HepG2 (cell line): ENCODE results near the gene MMP19. TPM values are rescaled to one million over a fixed set of nuclear protein-coding genes. Genes with fewer than 3 reads are reported as not detected.
A peak's percentile ranks its signal among the peaks of the same experiment; 100 is the strongest.

Experiments
- ARNT2 ChIP-seq: sonication (generic); formaldehyde crosslinking; IDR thresholded peaks from 2 replicates; pipeline ENCODE4 v1.8.0; 2022; ENCODE audit warnings: mild to moderate bottlenecking, low read depth, missing genetic modification reagents, moderate library complexity
- ATAD3A ChIP-seq: sonication (generic); formaldehyde crosslinking; IDR thresholded peaks from 2 replicates; pipeline ENCODE4 v1.4.0; 2020; ENCODE audit warnings: missing genetic modification reagents
- BORCS8-MEF2B ChIP-seq: sonication (generic); formaldehyde crosslinking; IDR thresholded peaks from 2 replicates; pipeline ENCODE4 v1.8.0; 2022; ENCODE audit warnings: mild to moderate bottlenecking, missing genetic modification reagents
- CAMTA2 ChIP-seq: sonication (generic); formaldehyde crosslinking; IDR thresholded peaks from 2 replicates; pipeline ENCODE4 v1.4.0; 2020; ENCODE audit warnings: mild to moderate bottlenecking, missing genetic modification reagents, borderline replicate concordance
- DNMT1 ChIP-seq: sonication (generic); formaldehyde crosslinking; IDR thresholded peaks from 2 replicates; pipeline ENCODE4 v1.5.1; 2020; ENCODE audit warnings: mild to moderate bottlenecking, missing genetic modification reagents
- HDAC1 ChIP-seq: sonication (generic); formaldehyde crosslinking; IDR thresholded peaks from 2 replicates; pipeline ENCODE4 v1.5.1; 2020; ENCODE audit warnings: mild to moderate bottlenecking, missing genetic modification reagents
- HNRNPUL1 ChIP-seq: fragments of 200-400 bp; formaldehyde crosslinking; IDR thresholded peaks from 2 replicates; pipeline ENCODE4 v1.6.1; 2017; ENCODE audit warnings: low read depth, mild to moderate bottlenecking, low read length, moderate library complexity
- KDM6A ChIP-seq: IDR thresholded peaks from 2 replicates; pipeline ENCODE4 v1.6.1; 2016; ENCODE audit warnings: low read depth
- PAF1 ChIP-seq: IDR thresholded peaks from 2 replicates; pipeline ENCODE4 v1.6.1; 2016; ENCODE audit warnings: missing genetic modification reagents, missing compliant biosample characterization
- PRMT3 ChIP-seq: sonication (generic); formaldehyde crosslinking; IDR thresholded peaks from 2 replicates; pipeline ENCODE4 v1.8.1; 2022; ENCODE audit warnings: low read depth, mild to moderate bottlenecking, moderate library complexity, missing genetic modification reagents, borderline replicate concordance
- REXO4 ChIP-seq: sonication (generic); formaldehyde crosslinking; IDR thresholded peaks from 2 replicates; pipeline ENCODE4 v1.8.0; 2022; ENCODE audit warnings: missing genetic modification reagents, mild to moderate bottlenecking, borderline replicate concordance
- ZFAT ChIP-seq: sonication (generic); formaldehyde crosslinking; conservative IDR thresholded peaks from 2 replicates; pipeline ENCODE4 v1.8.1; 2023; ENCODE audit warnings: missing genetic modification reagents, inconsistent platforms
- ZNF607 ChIP-seq: sonication (generic); formaldehyde crosslinking; IDR thresholded peaks from 2 replicates; pipeline ENCODE4 v1.5.1; 2020; ENCODE audit warnings: missing genetic modification reagents, mild to moderate bottlenecking, borderline replicate concordance
- ZSCAN21 ChIP-seq: sonication (generic); formaldehyde crosslinking; IDR thresholded peaks from 2 replicates; pipeline ENCODE4 v1.8.0; 2022; ENCODE audit warnings: mild to moderate bottlenecking, missing genetic modification reagents, moderate library complexity, borderline replicate concordance
- ZSCAN22 ChIP-seq: sonication (generic); formaldehyde crosslinking; IDR thresholded peaks from 2 replicates; pipeline ENCODE4 v1.4.0; 2020; ENCODE audit warnings: mild to moderate bottlenecking, missing genetic modification reagents
- polyA plus RNA-seq, 8 experiments: library from polyadenylated mRNA; depleted of rRNA in 3 of 8; stranded (reverse) in 7 of 8; unstranded in 1 of 8; fragments of >200 nt; fragmentation: Illumina TruSeq in 4 of 8; extraction: Trizol in 4 of 8; gene quantifications; 2 replicates each; pipeline versions ENCODE4 v1.2.1 to v1.2.3, GENCODE V29; 2011 to 2016; ENCODE audit warnings: low read depth in 4 of 8, missing spikeins in 1 of 8, mixed read lengths in 1 of 8; ENCODE audit not compliant: insufficient read depth in 1 of 8
- total RNA-seq, 5 experiments: library from RNA; depleted of rRNA; stranded (reverse); fragments of >200 nt; fragmentation: Illumina TruSeq; extraction: Trizol; gene quantifications; 2 replicates each; pipeline ENCODE4 v1.2.3, GENCODE V29; 2016; ENCODE audit warnings: low read depth in 1 of 5
- TF ChIP-seq, protein P1 (sequence below): sonication (generic); formaldehyde crosslinking; IDR thresholded peaks from 2 replicates; pipeline ENCODE4 v1.4.0; 2020; ENCODE audit warnings: missing genetic modification reagents, borderline replicate concordance
- TF ChIP-seq, protein P2 (sequence below): sonication (generic); formaldehyde crosslinking; IDR thresholded peaks from 2 replicates; pipeline ENCODE4 v1.9.0; 2021; ENCODE audit warnings: missing genetic modification reagents, mild to moderate bottlenecking, borderline replicate concordance
- TF ChIP-seq, protein P3 (sequence below): sonication (generic); formaldehyde crosslinking; IDR thresholded peaks from 2 replicates; pipeline ENCODE4 v1.4.0; 2020; ENCODE audit warnings: mild to moderate bottlenecking, missing genetic modification reagents, borderline replicate concordance
- TF ChIP-seq, protein P4 (sequence below): sonication (generic); formaldehyde crosslinking; IDR thresholded peaks from 2 replicates; pipeline ENCODE4 v1.9.0; 2021; ENCODE audit warnings: missing genetic modification reagents, borderline replicate concordance
- TF ChIP-seq, protein P5 (sequence below): sonication (generic); formaldehyde crosslinking; IDR thresholded peaks from 2 replicates; pipeline ENCODE4 v1.5.0; 2020; ENCODE audit warnings: missing genetic modification reagents

Gene MMP19
- total and polyA plus RNA-seq, 2 of the 13 experiments (the other 11 are each of a cell fraction or from before 2014, with no cell fraction given) = 0.07 to 0.08 TPM

DNA sequence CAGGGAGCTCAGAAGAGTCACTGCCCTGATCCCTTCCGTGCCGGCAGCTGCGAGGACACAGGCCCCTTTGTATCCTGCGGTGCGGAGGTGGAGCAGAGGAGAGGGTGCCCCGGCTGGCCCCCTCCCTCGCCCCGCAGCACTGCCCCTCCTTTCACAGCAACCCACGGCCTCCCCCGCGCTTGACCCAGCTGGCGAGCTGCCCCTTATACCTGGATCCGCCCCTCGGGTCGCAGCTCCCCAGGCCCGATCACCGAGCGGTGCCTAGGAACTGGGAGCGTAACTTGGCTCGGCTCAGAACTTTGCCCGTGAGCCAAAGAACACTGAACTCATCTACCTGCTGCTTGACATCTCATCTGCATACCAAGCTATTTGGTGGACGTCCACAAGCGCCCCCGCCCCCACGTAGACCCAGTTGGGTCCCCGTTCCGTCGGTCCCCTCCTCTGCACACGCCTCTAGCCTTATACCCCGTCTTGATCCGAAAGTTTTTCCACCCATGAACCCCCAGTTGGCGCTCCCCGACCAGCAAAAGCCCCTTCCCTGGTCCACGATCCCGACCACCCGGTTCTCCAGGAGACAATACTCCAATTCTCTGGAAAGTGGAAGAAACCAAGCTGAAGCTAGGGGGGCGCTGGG, 12.7 kb downstream of the MMP19 start (continued):
- TF ChIP-seq ZNF607 (peak; percentile 42; the same call in 1 of the 2 replicates), CAMTA2 (CRISPR knock-in tag) (no peak), ARNT2 (CRISPR knock-in tag) (no peak), PAF1 (no peak), ATAD3A (CRISPR knock-in tag) (no peak), ZFAT (no peak), BORCS8-MEF2B (CRISPR knock-in tag) (0 out of 2 replicates have a peak, but pooled peaks have one; percentile 1), HDAC1 (CRISPR knock-in tag) (no peak), REXO4 (no peak), KDM6A (CRISPR knock-in tag) (no peak), DNMT1 (CRISPR knock-in tag) (no peak), HNRNPUL1 (no peak), ZSCAN21 (CRISPR knock-in tag) (0 out of 2 replicates have a peak, but pooled peaks have one; percentile 54), PRMT3 (no peak; the same call in 1 of the 2 replicates), ZSCAN22 (no peak)
- TF ChIP-seq, protein P1, sequence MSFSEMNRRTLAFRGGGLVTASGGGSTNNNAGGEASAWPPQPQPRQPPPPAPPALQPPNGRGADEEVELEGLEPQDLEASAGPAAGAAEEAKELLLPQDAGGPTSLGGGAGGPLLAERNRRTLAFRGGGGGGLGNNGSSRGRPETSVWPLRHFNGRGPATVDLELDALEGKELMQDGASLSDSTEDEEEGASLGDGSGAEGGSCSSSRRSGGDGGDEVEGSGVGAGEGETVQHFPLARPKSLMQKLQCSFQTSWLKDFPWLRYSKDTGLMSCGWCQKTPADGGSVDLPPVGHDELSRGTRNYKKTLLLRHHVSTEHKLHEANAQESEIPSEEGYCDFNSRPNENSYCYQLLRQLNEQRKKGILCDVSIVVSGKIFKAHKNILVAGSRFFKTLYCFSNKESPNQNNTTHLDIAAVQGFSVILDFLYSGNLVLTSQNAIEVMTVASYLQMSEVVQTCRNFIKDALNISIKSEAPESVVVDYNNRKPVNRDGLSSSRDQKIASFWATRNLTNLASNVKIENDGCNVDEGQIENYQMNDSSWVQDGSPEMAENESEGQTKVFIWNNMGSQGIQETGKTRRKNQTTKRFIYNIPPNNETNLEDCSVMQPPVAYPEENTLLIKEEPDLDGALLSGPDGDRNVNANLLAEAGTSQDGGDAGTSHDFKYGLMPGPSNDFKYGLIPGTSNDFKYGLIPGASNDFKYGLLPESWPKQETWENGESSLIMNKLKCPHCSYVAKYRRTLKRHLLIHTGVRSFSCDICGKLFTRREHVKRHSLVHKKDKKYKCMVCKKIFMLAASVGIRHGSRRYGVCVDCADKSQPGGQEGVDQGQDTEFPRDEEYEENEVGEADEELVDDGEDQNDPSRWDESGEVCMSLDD (CRISPR knock-in tag) = no peak
- TF ChIP-seq, protein P2, sequence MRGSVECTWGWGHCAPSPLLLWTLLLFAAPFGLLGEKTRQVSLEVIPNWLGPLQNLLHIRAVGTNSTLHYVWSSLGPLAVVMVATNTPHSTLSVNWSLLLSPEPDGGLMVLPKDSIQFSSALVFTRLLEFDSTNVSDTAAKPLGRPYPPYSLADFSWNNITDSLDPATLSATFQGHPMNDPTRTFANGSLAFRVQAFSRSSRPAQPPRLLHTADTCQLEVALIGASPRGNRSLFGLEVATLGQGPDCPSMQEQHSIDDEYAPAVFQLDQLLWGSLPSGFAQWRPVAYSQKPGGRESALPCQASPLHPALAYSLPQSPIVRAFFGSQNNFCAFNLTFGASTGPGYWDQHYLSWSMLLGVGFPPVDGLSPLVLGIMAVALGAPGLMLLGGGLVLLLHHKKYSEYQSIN (CRISPR knock-in tag) = no peak
- TF ChIP-seq, protein P3, sequence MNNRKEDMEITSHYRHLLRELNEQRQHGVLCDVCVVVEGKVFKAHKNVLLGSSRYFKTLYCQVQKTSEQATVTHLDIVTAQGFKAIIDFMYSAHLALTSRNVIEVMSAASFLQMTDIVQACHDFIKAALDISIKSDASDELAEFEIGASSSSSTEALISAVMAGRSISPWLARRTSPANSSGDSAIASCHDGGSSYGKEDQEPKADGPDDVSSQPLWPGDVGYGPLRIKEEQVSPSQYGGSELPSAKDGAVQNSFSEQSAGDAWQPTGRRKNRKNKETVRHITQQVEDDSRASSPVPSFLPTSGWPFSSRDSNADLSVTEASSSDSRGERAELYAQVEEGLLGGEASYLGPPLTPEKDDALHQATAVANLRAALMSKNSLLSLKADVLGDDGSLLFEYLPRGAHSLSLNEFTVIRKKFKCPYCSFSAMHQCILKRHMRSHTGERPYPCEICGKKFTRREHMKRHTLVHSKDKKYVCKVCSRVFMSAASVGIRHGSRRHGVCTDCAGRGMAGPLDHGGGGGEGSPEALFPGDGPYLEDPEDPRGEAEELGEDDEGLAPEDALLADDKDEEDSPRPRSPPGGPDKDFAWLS (CRISPR knock-in tag) = 0 out of 2 replicates have a peak, but pooled peaks have one; percentile 34
- TF ChIP-seq, protein P4, sequence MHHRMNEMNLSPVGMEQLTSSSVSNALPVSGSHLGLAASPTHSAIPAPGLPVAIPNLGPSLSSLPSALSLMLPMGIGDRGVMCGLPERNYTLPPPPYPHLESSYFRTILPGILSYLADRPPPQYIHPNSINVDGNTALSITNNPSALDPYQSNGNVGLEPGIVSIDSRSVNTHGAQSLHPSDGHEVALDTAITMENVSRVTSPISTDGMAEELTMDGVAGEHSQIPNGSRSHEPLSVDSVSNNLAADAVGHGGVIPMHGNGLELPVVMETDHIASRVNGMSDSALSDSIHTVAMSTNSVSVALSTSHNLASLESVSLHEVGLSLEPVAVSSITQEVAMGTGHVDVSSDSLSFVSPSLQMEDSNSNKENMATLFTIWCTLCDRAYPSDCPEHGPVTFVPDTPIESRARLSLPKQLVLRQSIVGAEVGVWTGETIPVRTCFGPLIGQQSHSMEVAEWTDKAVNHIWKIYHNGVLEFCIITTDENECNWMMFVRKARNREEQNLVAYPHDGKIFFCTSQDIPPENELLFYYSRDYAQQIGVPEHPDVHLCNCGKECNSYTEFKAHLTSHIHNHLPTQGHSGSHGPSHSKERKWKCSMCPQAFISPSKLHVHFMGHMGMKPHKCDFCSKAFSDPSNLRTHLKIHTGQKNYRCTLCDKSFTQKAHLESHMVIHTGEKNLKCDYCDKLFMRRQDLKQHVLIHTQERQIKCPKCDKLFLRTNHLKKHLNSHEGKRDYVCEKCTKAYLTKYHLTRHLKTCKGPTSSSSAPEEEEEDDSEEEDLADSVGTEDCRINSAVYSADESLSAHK (CRISPR knock-in tag) = no peak
- TF ChIP-seq, protein P5, sequence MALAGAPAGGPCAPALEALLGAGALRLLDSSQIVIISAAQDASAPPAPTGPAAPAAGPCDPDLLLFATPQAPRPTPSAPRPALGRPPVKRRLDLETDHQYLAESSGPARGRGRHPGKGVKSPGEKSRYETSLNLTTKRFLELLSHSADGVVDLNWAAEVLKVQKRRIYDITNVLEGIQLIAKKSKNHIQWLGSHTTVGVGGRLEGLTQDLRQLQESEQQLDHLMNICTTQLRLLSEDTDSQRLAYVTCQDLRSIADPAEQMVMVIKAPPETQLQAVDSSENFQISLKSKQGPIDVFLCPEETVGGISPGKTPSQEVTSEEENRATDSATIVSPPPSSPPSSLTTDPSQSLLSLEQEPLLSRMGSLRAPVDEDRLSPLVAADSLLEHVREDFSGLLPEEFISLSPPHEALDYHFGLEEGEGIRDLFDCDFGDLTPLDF (CRISPR knock-in tag) = no peak
